Sigmoid colon (tissue), 4 donors: ENCODE data around the gene HOPX.

Source experiments
- EP300 ChIP-seq, 4 donors: sonication (generic); formaldehyde crosslinking; IDR thresholded peaks; one replicate each; pipeline ENCODE4 v1.6.1; 2017; ENCODE audit warnings: antibody characterized with exemption in 4 of 4
- POLR2A ChIP-seq, 2 donors: fragments of 450-650 bp; IDR thresholded peaks; one replicate each; pipeline ENCODE4 v1.6.1; 2016; ENCODE audit warnings: antibody characterized with exemption in 2 of 2, mild to moderate bottlenecking in 2 of 2, moderate library complexity in 2 of 2
- POLR2AphosphoS5 ChIP-seq, 4 donors: sonication (generic); formaldehyde crosslinking; IDR thresholded peaks; one replicate each; pipeline ENCODE4 v1.6.1; 2017; ENCODE audit warnings: antibody characterized with exemption in 4 of 4
- TF ChIP-seq, protein P1 (sequence below), 4 experiments: fragments of 450-650 bp in 3 of 4; fragments of 200-600 bp in 1 of 4; IDR thresholded peaks; one replicate each; pipeline ENCODE4 v1.5.1; 2016 to 2019; ENCODE audit warnings: antibody characterized with exemption in 4 of 4, mild to moderate bottlenecking in 3 of 4, moderate library complexity in 2 of 4

DNA sequence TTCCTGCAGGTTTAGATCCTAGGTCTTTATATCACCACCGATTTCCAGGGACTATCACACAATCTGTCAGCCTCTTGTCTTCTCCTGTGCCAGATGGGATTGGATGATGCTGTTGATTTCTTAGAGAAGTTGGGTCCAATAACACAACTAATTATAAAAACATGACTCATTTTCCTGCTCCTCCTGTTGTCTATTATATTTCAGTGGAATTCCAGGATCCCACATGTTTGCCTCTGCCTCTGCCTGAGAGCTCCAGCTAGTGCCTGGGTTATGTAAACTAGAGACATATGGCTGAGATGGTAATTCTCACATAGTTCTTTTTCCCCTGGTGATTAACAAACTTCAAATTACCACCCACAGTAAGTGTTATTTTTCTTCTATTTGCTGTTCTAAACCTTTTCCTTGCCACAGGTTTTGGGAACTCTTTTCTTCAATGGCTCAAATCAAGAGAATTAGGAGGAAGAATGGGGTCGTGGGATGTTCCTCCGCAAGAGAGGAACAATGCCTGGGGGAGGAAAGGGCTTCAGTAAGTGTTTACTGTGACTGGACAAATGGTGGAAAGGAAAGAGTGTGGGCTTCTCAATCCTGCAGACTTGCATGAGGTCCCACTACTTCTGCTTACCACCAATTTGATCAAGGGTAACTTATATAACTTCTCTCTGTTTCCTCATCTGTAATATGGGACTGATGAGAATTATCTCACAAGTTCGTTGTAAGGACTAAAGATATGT, 3.4 kb upstream of the HOPX start:
- TF ChIP-seq, protein P1, sequence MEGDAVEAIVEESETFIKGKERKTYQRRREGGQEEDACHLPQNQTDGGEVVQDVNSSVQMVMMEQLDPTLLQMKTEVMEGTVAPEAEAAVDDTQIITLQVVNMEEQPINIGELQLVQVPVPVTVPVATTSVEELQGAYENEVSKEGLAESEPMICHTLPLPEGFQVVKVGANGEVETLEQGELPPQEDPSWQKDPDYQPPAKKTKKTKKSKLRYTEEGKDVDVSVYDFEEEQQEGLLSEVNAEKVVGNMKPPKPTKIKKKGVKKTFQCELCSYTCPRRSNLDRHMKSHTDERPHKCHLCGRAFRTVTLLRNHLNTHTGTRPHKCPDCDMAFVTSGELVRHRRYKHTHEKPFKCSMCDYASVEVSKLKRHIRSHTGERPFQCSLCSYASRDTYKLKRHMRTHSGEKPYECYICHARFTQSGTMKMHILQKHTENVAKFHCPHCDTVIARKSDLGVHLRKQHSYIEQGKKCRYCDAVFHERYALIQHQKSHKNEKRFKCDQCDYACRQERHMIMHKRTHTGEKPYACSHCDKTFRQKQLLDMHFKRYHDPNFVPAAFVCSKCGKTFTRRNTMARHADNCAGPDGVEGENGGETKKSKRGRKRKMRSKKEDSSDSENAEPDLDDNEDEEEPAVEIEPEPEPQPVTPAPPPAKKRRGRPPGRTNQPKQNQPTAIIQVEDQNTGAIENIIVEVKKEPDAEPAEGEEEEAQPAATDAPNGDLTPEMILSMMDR (IDR thresholded peaks at IDR 0.05) = no peak
- TF ChIP-seq EP300 (IDR thresholded peaks at IDR 0.05) (no peak), POLR2AphosphoS5 (IDR thresholded peaks at IDR 0.05) (no peak), POLR2A (IDR thresholded peaks at IDR 0.05) (no peak)
